ENCODE data around the gene DAPK2.

DAPK2 gene

DNA sequence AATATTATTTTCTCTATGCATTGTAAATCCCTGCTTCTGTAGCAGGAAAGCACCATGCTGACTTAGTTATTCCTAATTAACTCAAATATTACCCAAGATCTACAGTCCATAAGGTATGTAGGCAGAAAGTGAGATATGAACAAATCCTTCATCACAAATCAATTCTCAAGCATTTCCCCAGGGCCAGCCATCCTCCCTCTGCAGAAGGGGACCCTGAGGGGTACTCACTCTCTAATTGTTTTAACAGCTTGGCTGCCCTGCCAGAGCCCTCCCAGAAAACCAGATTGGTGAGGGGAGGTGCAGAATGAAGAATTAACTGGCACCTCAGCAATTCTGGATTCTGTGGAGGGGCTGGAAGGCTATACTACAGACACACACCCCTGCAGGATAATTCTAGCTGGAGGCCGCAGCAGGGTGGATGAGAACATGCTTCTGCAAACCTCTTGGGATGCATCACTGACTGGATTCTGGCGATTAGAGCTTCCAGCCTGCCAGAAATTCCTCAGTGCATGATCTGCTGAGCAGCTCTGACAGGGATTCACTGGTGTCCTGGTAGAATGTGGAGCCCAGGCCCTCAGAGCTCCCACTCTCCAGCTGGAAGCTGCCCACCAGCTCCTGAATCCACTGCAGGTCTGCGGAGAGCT lies 123.9 kb downstream of the DAPK2 start:
- Histone ChIP-seq H3K4me3 (ENCODE audit: low read length) (no peak overlapping the region), H3K9me3 (ENCODE audit: insufficient read depth, low read length) (no peaks in the 10 kb centered on the region), H3K27ac (ENCODE audit: low read length) (no peak overlapping the region), H3K79me2 (ENCODE audit: low read length) (no peaks in the 10 kb centered on the region), H3K4me1 (ENCODE audit: low read length) (peaks cover 24% of the 10 kb centered on the region), H3K36me3 (replicated peaks; ENCODE audit: low read depth, low read length) (no peaks in the 10 kb centered on the region), H3K27me3 (ENCODE audit: low read depth, low read length) (no peaks in the 10 kb centered on the region), H3K4me2 (ENCODE audit: low read length) (no peak overlapping the region), H3K9ac (ENCODE audit: low read length) (no peak overlapping the region), H2AFZ (ENCODE audit: low read depth, low read length) (no peak overlapping the region), H4K20me1 (ENCODE audit: insufficient read depth, low read length) (no peaks in the 10 kb centered on the region)
- TF ChIP-seq EZH2phosphoT487 (IDR thresholded peaks at IDR 0.05; ENCODE audit: low read depth): no peak
- TF ChIP-seq, protein P1, sequence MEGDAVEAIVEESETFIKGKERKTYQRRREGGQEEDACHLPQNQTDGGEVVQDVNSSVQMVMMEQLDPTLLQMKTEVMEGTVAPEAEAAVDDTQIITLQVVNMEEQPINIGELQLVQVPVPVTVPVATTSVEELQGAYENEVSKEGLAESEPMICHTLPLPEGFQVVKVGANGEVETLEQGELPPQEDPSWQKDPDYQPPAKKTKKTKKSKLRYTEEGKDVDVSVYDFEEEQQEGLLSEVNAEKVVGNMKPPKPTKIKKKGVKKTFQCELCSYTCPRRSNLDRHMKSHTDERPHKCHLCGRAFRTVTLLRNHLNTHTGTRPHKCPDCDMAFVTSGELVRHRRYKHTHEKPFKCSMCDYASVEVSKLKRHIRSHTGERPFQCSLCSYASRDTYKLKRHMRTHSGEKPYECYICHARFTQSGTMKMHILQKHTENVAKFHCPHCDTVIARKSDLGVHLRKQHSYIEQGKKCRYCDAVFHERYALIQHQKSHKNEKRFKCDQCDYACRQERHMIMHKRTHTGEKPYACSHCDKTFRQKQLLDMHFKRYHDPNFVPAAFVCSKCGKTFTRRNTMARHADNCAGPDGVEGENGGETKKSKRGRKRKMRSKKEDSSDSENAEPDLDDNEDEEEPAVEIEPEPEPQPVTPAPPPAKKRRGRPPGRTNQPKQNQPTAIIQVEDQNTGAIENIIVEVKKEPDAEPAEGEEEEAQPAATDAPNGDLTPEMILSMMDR (IDR thresholded peaks at IDR 0.05; ENCODE audit: low read depth, low read length): no peak

DNA sequence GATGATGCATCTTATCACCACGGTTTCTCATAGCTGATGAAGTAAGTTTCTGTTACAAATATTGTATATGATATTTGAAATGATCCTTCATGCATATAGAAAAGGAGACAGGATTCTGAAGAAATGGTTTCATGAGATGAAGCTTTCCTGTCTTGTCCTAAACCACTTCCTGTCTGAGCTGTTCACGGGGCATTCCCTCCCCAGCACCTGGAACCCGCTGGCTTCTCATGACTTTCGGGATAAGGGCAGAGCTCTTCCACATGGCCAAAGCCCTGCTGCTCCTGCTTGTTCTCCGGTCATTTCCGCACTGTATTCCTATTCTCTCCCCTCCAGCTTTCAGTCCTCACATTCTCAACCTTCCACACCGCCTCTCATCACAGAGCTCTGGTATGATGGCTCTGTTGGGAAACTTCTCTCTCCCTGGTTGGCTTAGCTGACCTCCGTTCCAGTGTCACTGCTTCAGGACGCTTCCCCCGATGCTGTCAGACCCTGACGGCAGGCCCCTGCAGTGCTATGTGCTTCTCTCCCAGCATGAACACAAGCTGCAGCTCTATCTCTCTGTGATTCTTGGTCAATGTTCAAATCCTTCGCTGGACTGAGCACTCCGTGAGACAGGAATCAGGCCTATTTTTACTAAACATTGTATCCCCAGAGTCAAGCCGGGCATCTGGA lies 125.6 kb downstream of the DAPK2 start:
- no peaks in the 10 kb centered on the region for H3K27me3 ChIP-seq (ENCODE audit: low read depth, low read length)
- H3K36me3 ChIP-seq (replicated peaks; ENCODE audit: low read depth, low read length): no peaks in the 10 kb centered on the region
- H3K27ac ChIP-seq (ENCODE audit: low read length): peak overlapping the region; percentile 21; the same call in 1 of the 2 replicates
- H3K79me2 ChIP-seq (ENCODE audit: low read length): no peaks in the 10 kb centered on the region
- no peak overlapping the region for H2AFZ ChIP-seq (ENCODE audit: low read depth, low read length)
- H3K4me3 ChIP-seq (ENCODE audit: low read length): peak overlapping the region; percentile 4; the same call in 1 of the 2 replicates
- TF ChIP-seq, protein P1 (IDR thresholded peaks at IDR 0.05; ENCODE audit: low read depth, low read length): no peak
- no peak for TF ChIP-seq EZH2phosphoT487 (IDR thresholded peaks at IDR 0.05; ENCODE audit: low read depth)
- H4K20me1 ChIP-seq (ENCODE audit: insufficient read depth, low read length): no peaks in the 10 kb centered on the region
- peaks cover 24% of the 10 kb centered on the region for H3K4me1 ChIP-seq (ENCODE audit: low read length)
- H3K9ac ChIP-seq (ENCODE audit: low read length): no peak overlapping the region
- H3K9me3 ChIP-seq (ENCODE audit: insufficient read depth, low read length): no peaks in the 10 kb centered on the region
- peak overlapping the region; percentile 50 for H3K4me2 ChIP-seq (ENCODE audit: low read length)

DNA sequence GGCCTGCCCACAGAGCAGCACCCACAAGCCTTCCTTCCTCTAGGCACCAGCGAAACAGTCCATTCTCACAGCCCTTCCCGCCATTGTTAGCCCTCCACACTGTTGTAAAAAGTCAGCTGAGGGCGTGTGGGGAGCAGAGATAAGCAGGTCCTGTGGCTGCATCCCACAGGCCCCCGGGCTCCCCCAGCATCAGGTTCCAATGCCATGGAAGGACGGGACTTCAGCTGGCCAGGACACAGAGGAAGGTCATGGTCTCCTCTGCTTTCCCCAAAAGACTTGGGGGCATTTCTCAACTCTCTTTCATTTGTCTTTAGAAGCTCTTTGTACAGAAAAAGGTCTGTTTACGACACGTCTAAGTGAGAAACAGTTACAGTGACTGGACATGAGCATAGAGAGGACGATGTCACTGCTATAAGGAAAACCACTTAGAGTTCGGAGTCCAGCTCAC lies 127.4 kb downstream of the DAPK2 start:
- Histone ChIP-seq H3K79me2 (ENCODE audit: low read length) (no peaks in the 10 kb centered on the region), H3K9ac (ENCODE audit: low read length) (no peak overlapping the region), H3K9me3 (ENCODE audit: insufficient read depth, low read length) (no peaks in the 10 kb centered on the region), H3K27ac (ENCODE audit: low read length) (no peak overlapping the region), H3K27me3 (ENCODE audit: low read depth, low read length) (no peaks in the 10 kb centered on the region), H3K4me1 (ENCODE audit: low read length) (peaks cover 24% of the 10 kb centered on the region), H4K20me1 (ENCODE audit: insufficient read depth, low read length) (no peaks in the 10 kb centered on the region), H2AFZ (ENCODE audit: low read depth, low read length) (no peak overlapping the region), H3K36me3 (replicated peaks; ENCODE audit: low read depth, low read length) (no peaks in the 10 kb centered on the region), H3K4me2 (ENCODE audit: low read length) (no peak overlapping the region), H3K4me3 (ENCODE audit: low read length) (no peak overlapping the region)
- no peak for TF ChIP-seq EZH2phosphoT487 (IDR thresholded peaks at IDR 0.05; ENCODE audit: low read depth)
- TF ChIP-seq, protein P1 (IDR thresholded peaks at IDR 0.05; ENCODE audit: low read depth, low read length): no peak

DNA sequence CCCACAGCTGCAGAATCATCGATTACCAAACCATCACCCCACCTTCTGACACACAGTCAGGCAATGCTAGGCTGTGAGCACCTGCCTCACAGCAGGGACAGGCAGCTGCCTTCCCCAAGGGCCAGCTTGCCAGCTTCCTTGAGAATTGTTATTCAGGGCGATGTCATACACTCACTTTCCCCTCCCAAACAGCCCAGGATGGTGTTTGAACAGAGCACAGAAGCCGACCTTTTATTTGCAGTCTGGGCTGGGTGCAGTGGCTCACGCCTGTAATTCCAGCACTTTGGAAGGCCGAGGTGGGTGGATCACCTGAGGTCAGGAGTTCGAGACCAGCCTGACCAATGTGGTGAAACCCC lies 128.0 kb downstream of the DAPK2 start:
- no peak overlapping the region for H3K4me2 ChIP-seq (ENCODE audit: low read length)
- no peak for TF ChIP-seq EZH2phosphoT487 (IDR thresholded peaks at IDR 0.05; ENCODE audit: low read depth)
- TF ChIP-seq, protein P1 (IDR thresholded peaks at IDR 0.05; ENCODE audit: low read depth, low read length): no peak

More for the DNA sequence above, 128.0 kb downstream of the DAPK2 start:
- Histone ChIP-seq H3K27me3 (ENCODE audit: low read depth, low read length) (no peaks in the 10 kb centered on the region), H4K20me1 (ENCODE audit: insufficient read depth, low read length) (no peaks in the 10 kb centered on the region), H2AFZ (ENCODE audit: low read depth, low read length) (no peak overlapping the region), H3K9me3 (ENCODE audit: insufficient read depth, low read length) (no peaks in the 10 kb centered on the region), H3K4me3 (ENCODE audit: low read length) (no peak overlapping the region), H3K9ac (ENCODE audit: low read length) (no peak overlapping the region), H3K4me1 (ENCODE audit: low read length) (peaks cover 24% of the 10 kb centered on the region), H3K36me3 (replicated peaks; ENCODE audit: low read depth, low read length) (no peaks in the 10 kb centered on the region), H3K27ac (ENCODE audit: low read length) (no peak overlapping the region), H3K79me2 (ENCODE audit: low read length) (no peaks in the 10 kb centered on the region)

Data from OCI-LY3 (cell line).